LoVo (cell line): Measurements from ENCODE around the gene TBC1D1.

Experiments
- DNase-seq: peaks from one replicate; pipeline ENCODE4 v3.0.0-alpha.2; 2016; ENCODE audit warnings: low spot score

Gene TBC1D1

GRCh38 chr4:38173935-38174518 lies 283.1 kb downstream of the TBC1D1 start:
- peak; percentile 36 for DNase-seq

GRCh38 chr4:38174801-38175200 lies 283.9 kb downstream of the TBC1D1 start:
- DNase-seq = no peak

GRCh38 chr4:38176165-38176564 lies 285.3 kb downstream of the TBC1D1 start:
- no peak for DNase-seq

GRCh38 chr4:38177035-38177546 lies 286.2 kb downstream of the TBC1D1 start:
- no peak for DNase-seq

GRCh38 chr4:38177641-38178391 lies 286.9 kb downstream of the TBC1D1 start:
- no peak for DNase-seq

GRCh38 chr4:38178392-38178995 lies 287.6 kb downstream of the TBC1D1 start:
- DNase-seq = no peak

- peak; percentile 81 for DNase-seq
These were observed 288.9 kb downstream of the TBC1D1 start for GRCh38 chr4:38179690-38180377.

- no peak for DNase-seq
These were observed 289.6 kb downstream of the TBC1D1 start for GRCh38 chr4:38180456-38180855.

GRCh38 chr4:38181286-38181685 lies 290.4 kb downstream of the TBC1D1 start:
- DNase-seq = no peak

- DNase-seq = no peak
These were observed 291.6 kb downstream of the TBC1D1 start for GRCh38 chr4:38182334-38182998.

- DNase-seq = no peak
These were observed 293.5 kb downstream of the TBC1D1 start for GRCh38 chr4:38184404-38184803.

GRCh38 chr4:38185406-38186144 lies 294.7 kb downstream of the TBC1D1 start:
- no peak for DNase-seq

GRCh38 chr4:38188136-38188535 lies 297.3 kb downstream of the TBC1D1 start:
- DNase-seq = no peak

GRCh38 chr4:38188631-38189101 lies 297.8 kb downstream of the TBC1D1 start:
- peak; percentile 88 for DNase-seq
